T47D (cell line): Measurements from ENCODE around the gene BRD7.
A peak's percentile ranks its signal among the peaks of the same experiment; 100 is the strongest.

Experiments used
- DNase-seq, 2 experiments: peaks; one replicate each; pipeline versions ENCODE4 v3.0.0 to v3.0.0-alpha.2; 2011 to 2012; ENCODE audit warnings: low read depth in 1 of 2, low spot score in 1 of 2
- JUND ChIP-seq: IDR thresholded peaks from 2 replicates; pipeline ENCODE4 v1.6.1; 2012; ENCODE audit warnings: low read depth
- in situ Hi-C: cut with HindIII; loops from 2 replicates; pipeline ENCODE4 v1.10.0; 2016; ENCODE audit warnings: low sequenced_read_pairs, low pct_unique_long_range_greater_than_20kb

The BRD7 gene

DNA sequence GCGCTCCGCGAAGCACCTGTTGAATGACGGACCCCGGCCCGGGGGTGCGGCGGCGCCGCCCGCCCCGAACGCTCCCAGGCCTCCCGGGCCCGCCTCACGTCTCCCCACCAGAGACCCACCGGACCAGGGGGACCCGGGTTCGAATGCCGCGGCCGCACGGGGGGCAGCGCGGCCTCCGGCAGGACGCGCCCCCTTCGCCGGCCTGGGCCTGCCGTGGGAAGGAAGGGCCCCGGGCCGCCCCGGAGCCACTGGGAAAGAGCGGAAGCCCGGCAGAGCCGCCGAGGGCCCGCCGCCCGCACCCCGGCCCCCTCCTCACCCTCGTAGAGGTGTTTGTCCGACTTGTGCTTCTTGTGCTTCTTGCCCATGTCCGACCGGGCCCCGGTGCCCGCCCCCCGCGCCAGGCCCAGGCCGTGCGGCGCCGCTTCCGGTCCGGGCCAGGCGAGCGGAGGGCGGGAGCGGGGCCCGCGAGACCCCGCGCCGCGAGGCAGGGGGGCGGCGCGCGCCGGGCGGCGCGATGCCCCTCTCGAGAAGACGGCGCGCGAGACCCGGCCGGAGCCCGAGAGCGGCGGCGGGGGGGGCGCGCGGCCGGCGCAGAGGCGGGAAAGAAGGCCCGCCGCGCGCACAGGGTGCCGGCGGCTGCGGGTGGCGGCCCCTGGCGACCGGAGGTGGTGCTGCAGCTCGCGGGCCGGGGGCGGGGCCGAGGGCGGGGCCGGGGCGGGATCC lies at the start of gene BRD7:
BRD7 (minus strand) TSS at position 579 of the 723 bp plus-strand sequence; CDS start at position 365, 214 bp downstream.
- peak in 1 of 2 experiments; percentile 68 for DNase-seq
- in situ Hi-C loops, result no loop called here
- TF ChIP-seq JUND, result no peak

DNA sequence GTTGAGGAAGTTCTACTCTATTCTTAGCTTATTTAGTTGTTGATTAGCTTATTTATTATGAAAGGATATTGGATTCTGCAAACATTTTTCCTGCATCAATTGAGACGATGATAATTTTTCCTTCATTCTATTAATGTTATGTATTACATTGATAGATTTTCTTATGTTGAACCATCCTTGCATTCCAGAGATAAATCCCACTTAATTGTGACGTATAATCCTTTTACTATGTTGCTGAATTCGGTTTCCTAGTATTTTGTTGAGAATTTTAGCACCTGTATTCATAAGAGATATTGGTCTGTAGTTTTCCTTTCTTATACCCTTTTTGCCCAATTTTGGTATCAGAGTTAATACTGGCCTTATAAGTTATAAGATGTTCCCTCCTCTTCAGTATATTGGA lies 47.6 kb upstream of the BRD7 start:
- in situ Hi-C loops, result no loop called here
- TF ChIP-seq JUND, result no peak
- DNase-seq, result no peak

DNA sequence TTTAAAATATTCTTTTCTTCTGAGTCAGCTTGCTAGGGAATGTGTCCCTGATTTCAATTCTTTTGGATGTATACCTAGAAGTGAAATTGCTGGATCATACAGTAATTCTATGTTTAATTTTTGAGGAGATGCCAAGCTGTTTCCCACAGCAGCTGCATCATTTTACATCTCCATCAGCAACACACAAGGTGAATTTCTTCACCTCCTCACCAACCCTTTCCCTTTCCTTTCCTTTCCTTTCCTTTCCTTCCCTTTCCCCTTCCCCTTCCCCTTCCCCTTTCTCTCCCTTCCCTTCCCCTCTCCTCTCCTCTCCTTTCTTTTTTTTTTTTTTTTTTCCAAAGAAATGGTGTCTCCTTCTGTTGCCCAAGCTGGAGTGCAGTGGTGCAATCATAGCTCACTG lies 45.4 kb upstream of the BRD7 start:
- in situ Hi-C loops, result no loop called here
- TF ChIP-seq JUND, result no peak
- no peak for DNase-seq

DNA sequence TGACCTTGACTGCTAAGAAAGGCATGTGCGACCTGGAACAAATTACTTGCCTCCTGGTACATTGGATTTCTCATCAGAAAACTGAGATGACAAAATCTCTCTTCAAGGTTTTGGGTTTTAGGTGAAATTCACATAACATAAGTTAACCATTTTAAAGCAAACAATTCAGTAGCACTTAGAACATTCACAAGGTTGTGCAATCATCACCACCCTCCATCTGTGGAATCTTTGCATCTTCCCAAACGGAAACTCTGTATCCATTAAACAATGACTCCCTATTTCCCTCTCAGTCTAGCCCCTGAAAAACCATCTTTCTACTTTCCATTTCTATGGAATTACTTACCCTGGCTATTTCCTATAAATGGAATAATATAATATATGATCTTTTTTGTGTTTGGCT lies 42.2 kb upstream of the BRD7 start:
- no peak for TF ChIP-seq JUND
- no peak for DNase-seq
- in situ Hi-C loops, result no loop called here

DNA sequence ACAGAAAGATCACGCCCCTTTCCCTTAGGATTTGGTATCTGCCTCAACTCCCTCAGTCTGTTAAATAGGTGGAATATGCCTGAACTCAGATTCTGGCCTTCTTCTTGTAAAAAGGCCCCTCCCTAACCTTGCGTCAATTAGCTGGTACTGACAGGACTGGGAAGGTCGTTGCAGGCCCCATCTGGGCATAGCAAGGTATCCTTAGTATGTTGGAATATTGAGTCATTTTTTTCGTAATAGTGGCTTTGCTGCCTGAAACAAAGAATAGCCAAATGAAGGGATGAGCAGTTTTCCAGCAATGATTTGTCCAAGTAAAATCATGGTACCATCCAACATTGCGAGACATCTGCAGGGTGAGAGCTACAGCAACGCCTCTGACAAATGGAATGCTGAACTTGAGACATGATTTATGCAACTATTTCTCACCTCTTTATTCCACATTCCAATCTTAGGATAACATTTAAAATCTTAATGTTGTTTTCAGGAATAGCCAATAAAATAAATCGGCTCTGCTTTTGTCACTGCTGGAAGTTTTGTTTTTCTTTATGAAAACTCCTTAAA lies 39.3 kb upstream of the BRD7 start:
- in situ Hi-C loops, result no loop called here
- DNase-seq, result no peak
- TF ChIP-seq JUND, result no peak

DNA sequence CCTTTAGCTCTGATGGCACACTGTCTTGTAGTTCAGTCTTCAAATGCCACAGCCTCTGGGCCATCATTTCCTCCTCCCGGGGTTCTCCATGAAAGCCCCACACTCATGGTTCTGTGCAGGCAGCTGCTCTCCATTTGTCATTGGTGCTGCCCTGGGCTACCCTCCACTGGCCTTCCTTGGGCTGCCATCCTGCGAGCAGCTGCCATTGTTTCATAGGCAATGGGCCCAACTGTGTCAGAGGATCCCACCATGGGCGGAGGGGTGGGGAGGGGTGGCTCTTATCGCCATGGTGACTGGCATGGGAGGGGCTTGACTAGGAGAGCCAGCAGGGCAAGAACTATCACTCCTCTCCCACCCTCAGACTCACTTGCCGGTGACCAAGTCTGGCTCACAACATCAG lies 38.6 kb upstream of the BRD7 start:
- no peak for TF ChIP-seq JUND
- DNase-seq, result no peak
- in situ Hi-C loops, result no loop called here

DNA sequence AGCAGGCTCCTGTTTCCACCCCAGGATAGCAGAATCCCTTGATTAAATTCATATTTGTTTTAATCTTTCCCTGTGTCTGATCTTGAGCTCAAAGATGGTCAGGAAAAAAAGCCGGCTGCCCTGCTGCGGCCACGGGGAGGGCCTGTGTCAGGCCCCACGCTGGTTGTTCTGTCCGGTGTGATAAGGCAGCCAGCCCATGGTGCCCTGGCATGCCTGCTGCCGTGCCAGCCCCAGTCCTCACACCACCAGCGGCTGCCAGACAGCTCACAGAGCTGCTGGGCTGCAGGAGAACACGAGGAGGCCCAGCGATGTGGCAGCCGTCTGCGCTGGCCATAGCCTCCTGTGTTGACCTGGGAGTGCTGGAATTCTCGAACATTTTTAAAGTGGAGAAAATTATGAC lies 34.7 kb upstream of the BRD7 start:
- no peak for DNase-seq
- in situ Hi-C loops, result no loop called here
- TF ChIP-seq JUND, result no peak

DNA sequence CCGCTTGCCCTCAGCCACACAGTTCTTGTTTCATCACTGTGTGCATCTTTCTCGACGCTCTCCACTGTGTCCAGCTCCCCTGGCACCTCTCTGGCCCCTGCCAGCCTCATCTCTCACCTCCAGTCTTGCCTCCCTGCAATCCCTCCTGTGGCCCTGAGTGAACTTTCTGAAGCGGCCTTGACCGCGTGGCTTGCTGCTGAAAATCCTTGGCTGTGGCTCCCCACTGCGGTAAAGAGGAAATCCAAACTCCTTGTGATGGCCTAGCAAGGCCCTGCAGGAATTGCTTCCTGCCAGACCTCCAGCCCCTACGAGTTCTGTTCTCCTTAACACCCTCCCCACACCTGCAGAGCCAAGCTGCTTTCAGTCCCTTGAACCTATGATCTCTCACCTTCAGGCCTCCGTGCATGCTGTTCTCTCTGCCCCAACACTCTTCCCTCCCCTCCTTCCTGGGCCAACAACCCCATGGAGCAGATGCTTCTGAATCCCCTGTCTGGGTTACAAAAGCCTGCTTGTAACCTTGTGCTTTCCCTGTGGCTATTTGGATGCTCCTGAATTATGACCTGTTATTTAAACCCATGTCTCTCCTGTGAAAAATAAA lies 33.6 kb upstream of the BRD7 start:
- TF ChIP-seq JUND, result no peak
- in situ Hi-C loops, result no loop called here
- no peak for DNase-seq

DNA sequence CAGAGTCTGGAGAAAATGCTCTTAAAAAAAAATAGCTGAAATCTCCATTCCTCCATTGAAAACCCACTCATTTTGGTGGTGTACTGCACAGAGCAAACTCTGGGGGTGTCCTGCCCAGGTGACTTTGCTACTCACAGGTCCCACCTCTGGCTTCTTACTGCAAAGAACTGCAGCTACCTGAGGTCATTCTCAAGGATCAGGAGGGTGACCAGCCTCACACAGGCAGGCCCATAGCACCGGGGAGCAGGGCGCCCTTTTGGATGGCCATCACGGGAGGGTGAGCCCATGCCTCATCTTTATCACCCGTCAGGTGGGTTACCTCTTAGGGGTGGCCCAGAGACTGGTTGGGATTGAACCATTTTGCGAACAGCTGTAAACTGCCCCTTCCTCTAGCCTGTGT lies 32.6 kb upstream of the BRD7 start:
- no peak for TF ChIP-seq JUND
- no peak for DNase-seq
- in situ Hi-C loops, result no loop called here

DNA sequence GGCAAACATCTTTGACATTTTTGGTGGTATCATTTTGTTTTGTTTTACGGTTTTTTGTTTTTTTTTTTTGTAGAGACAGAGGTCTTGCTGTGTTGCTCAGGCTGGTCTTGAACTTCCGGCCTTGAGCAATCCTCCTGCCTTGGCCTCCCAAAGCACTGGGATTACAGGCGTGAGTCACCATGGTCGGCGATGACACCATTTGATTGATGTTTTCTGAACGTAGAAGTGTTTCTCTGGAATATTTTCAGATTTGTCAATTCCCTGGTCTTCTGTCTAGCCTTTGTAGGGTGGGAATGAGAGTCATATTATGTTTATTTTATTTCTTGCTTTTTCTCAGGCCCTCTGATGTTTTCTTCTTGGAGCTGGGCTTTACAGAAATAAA lies 32.2 kb upstream of the BRD7 start:
- in situ Hi-C loops, result no loop called here
- no peak for TF ChIP-seq JUND
- no peak for DNase-seq

DNA sequence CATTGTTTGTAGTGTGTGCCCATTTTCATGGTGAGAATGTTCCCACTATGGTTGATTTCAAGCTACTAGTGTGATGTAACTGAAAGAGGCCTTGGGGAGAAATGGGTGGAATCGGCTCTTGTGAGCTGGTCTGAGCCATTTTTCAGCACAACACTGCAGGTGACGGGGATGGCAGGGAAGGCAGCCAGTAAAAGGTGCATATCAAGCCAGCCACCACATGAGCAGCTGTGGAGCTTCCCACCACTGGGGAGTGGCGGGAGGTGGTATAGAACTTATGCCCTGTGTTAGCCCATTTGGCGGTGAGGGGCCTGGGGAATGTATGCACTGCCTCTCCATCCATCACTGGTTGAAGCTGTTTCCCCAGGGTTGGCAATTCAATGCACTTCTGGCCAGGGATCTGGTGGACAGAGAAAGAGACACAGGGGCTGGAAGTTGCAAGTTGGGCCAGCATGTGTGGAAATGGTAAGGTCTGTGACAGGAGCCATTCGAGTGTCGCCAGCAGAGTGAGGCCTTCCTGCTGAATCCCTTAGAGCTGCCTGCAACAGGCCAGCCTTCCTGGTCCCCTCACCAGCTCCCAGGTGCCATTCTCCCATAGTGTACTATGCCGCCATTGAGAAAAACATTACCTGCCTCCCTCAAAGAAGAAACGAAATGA lies 31.7 kb upstream of the BRD7 start:
- TF ChIP-seq JUND, result no peak
- DNase-seq, result no peak
- in situ Hi-C loops, result no loop called here

DNA sequence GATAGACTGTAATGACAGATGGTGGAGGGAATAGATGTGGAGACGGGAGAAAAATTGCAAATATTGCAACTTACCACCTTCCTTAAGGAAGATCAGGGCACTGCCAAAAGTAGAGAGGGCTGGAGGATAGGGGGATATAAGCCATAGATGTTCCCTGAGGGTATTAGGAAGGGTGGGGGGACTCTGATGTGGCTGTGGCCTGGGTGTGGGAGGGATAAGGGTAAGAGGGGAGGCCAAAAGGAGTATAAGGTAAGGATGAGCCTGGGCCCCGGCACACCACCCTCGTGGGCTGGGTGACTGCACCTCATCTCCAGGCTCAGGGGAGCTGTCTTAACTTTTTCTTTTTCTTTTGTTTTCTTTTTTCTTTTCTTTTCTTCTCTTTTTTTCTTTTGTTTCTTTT lies 30.6 kb upstream of the BRD7 start:
- TF ChIP-seq JUND, result no peak
- no peak for DNase-seq
- in situ Hi-C loops, result no loop called here

DNA sequence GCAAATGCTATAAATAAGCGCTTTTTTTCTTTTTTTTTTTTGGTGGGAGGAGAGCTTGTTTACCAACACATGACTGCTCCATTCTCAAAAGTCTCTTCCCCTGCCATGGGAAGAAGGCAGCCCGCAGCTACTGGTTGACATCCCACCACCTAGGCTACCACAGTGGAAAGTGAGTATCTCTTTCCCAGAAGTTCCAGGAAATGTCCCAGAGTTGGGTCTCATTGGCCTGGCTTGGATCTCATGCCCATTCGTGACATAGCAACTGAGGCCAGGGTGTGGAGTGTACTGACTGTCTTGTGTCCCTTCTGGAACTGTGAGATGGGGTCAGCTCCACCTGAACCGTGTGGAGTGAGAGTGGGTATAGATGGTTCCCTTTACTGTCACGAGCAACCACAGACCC lies 29.5 kb upstream of the BRD7 start:
- in situ Hi-C loops, result no loop called here
- no peak for TF ChIP-seq JUND
- DNase-seq, result no peak
